ENCODE measurements around the gene FSTL3. TPM values are rescaled to one million over a fixed set of nuclear protein-coding genes. Genes with fewer than 3 reads are reported as not detected.

The FSTL3 gene
- total and polyA plus RNA-seq, 2 of the 13 experiments (the other 11 are each of a cell fraction or from before 2014, with no cell fraction given), result 13.5 to 15.6 TPM

DNA sequence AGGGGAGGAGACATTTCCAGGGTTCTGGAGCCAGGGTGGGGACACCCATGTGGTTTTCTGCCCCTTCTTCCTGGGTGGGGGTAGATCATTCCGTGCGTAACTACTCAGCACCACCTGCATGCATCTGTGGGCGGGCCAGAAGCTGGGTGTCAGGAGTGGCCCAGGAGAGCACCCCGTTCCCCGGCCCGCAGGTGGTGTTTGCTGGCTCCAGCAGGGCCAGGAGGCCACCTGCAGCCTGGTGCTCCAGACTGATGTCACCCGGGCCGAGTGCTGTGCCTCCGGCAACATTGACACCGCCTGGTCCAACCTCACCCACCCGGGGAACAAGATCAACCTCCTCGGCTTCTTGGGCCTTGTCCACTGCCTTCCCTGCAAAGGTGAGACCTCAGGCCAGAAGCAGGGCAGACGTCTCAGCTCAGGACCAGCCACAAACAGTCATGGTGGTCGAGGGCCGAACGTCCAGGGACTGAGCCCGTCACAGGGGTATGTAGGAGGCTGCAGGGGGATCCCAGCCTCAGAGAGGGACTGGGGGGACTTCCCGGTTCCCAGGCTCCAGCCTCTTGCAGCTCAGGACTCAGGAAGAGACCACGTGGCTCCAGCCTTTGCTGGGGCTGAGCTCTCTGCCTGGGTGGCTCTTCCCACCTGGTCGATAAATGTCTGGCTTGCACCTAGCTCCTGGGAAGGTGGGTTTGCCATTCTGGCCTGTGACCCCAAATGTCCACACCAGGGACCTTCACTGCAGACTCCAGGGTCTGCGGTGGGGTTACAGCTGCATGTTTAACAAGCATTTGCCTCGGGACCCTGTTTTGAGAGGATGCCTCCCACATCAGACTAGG is 1.6 kb downstream of the FSTL3 start (continued):
- TF ChIP-seq, protein P1, sequence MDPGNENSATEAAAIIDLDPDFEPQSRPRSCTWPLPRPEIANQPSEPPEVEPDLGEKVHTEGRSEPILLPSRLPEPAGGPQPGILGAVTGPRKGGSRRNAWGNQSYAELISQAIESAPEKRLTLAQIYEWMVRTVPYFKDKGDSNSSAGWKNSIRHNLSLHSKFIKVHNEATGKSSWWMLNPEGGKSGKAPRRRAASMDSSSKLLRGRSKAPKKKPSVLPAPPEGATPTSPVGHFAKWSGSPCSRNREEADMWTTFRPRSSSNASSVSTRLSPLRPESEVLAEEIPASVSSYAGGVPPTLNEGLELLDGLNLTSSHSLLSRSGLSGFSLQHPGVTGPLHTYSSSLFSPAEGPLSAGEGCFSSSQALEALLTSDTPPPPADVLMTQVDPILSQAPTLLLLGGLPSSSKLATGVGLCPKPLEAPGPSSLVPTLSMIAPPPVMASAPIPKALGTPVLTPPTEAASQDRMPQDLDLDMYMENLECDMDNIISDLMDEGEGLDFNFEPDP (CRISPR knock-in tag; conservative IDR thresholded peaks at IDR 0.05), result 0 out of 2 replicates have a peak, but pooled peaks have one; percentile 43
- TF ChIP-seq, protein P2, sequence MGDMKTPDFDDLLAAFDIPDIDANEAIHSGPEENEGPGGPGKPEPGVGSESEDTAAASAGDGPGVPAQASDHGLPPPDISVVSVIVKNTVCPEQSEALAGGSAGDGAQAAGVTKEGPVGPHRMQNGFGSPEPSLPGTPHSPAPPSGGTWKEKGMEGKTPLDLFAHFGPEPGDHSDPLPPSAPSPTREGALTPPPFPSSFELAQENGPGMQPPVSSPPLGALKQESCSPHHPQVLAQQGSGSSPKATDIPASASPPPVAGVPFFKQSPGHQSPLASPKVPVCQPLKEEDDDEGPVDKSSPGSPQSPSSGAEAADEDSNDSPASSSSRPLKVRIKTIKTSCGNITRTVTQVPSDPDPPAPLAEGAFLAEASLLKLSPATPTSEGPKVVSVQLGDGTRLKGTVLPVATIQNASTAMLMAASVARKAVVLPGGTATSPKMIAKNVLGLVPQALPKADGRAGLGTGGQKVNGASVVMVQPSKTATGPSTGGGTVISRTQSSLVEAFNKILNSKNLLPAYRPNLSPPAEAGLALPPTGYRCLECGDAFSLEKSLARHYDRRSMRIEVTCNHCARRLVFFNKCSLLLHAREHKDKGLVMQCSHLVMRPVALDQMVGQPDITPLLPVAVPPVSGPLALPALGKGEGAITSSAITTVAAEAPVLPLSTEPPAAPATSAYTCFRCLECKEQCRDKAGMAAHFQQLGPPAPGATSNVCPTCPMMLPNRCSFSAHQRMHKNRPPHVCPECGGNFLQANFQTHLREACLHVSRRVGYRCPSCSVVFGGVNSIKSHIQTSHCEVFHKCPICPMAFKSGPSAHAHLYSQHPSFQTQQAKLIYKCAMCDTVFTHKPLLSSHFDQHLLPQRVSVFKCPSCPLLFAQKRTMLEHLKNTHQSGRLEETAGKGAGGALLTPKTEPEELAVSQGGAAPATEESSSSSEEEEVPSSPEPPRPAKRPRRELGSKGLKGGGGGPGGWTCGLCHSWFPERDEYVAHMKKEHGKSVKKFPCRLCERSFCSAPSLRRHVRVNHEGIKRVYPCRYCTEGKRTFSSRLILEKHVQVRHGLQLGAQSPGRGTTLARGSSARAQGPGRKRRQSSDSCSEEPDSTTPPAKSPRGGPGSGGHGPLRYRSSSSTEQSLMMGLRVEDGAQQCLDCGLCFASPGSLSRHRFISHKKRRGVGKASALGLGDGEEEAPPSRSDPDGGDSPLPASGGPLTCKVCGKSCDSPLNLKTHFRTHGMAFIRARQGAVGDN (CRISPR knock-in tag; IDR thresholded peaks at IDR 0.05), result peak; percentile 54
- TF ChIP-seq AKAP8 (CRISPR knock-in tag; IDR thresholded peaks at IDR 0.05), result peak; percentile 93
- peak in 1 of 2 experiments; percentile 27; a peak in 1 of 4 replicates for TF ChIP-seq POLR2A (IDR thresholded peaks at IDR 0.05; ENCODE audit: insufficient read depth in 1 of 2, low read depth in 2 of 2, low read length in 2 of 2)
- 0 out of 2 replicates have a peak, but pooled peaks have one; percentile 65 for TF ChIP-seq ZSCAN22 (CRISPR knock-in tag; IDR thresholded peaks at IDR 0.05)
- peak; percentile 84; the same call in 1 of the 2 replicates for TF ChIP-seq ZNF326 (CRISPR knock-in tag; IDR thresholded peaks at IDR 0.05; ENCODE audit: borderline replicate concordance)
- TF ChIP-seq ZFX (CRISPR knock-in tag; IDR thresholded peaks at IDR 0.05; ENCODE audit: low read depth), result 0 out of 2 replicates have a peak, but pooled peaks have one; percentile 25
- 0 out of 2 replicates have a peak, but pooled peaks have one; percentile 25 for TF ChIP-seq ZNF598 (CRISPR knock-in tag; IDR thresholded peaks at IDR 0.05; ENCODE audit: borderline replicate concordance)
- no peak for TF ChIP-seq ZNF788 (CRISPR knock-in tag; IDR thresholded peaks at IDR 0.05; ENCODE audit: borderline replicate concordance)
- 0 out of 2 replicates have a peak, but pooled peaks have one; percentile 22 for TF ChIP-seq PITX1 (CRISPR knock-in tag; IDR thresholded peaks at IDR 0.05)
- TF ChIP-seq, protein P3, sequence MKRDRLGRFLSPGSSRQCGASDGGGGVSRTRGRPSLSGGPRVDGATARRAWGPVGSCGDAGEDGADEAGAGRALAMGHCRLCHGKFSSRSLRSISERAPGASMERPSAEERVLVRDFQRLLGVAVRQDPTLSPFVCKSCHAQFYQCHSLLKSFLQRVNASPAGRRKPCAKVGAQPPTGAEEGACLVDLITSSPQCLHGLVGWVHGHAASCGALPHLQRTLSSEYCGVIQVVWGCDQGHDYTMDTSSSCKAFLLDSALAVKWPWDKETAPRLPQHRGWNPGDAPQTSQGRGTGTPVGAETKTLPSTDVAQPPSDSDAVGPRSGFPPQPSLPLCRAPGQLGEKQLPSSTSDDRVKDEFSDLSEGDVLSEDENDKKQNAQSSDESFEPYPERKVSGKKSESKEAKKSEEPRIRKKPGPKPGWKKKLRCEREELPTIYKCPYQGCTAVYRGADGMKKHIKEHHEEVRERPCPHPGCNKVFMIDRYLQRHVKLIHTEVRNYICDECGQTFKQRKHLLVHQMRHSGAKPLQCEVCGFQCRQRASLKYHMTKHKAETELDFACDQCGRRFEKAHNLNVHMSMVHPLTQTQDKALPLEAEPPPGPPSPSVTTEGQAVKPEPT (CRISPR knock-in tag; IDR thresholded peaks at IDR 0.05; ENCODE audit: low read depth), result 0 out of 2 replicates have a peak, but pooled peaks have one; percentile 22
- 0 out of 2 replicates have a peak, but pooled peaks have one; percentile 7 for TF ChIP-seq POLR2G (IDR thresholded peaks at IDR 0.05; ENCODE audit: low read depth, low read length)
- TF ChIP-seq TBX2 (CRISPR knock-in tag; IDR thresholded peaks at IDR 0.05; ENCODE audit: borderline replicate concordance), result no peak
- 0 out of 2 replicates have a peak, but pooled peaks have one; percentile 49 for TF ChIP-seq FOXC1 (CRISPR knock-in tag; IDR thresholded peaks at IDR 0.05; ENCODE audit: borderline replicate concordance)

Measured in HepG2 (cell line).